ENCODE measurements around the gene PTGFR.

The PTGFR gene

GRCh38 chr1:78565393-78565792 is 74.6 kb downstream of the PTGFR start:
- Histone ChIP-seq H3K9me3 (ENCODE audit: control insufficient read depth in 5 of 5, low read length in 5 of 5) (no peaks in the 10 kb centered on the region), H3K9ac (ENCODE audit: low read length in 5 of 5) (no peak overlapping the region), H3K27me3 (ENCODE audit: control insufficient read depth in 5 of 5, insufficient read depth in 4 of 5, low read length in 5 of 5) (no peaks in the 10 kb centered on the region), H3K4me1 (ENCODE audit: control insufficient read depth in 5 of 5, insufficient read depth in 5 of 5, low read length in 5 of 5) (no peaks in the 10 kb centered on the region), H3K27ac (ENCODE audit: low read depth, low read length) (no peak overlapping the region), H3K36me3 (ENCODE audit: control insufficient read depth in 5 of 5, insufficient read depth in 5 of 5, low read length in 5 of 5) (no peaks in the 10 kb centered on the region), H3K4me3 (ENCODE audit: low read depth in 1 of 5, low read length in 5 of 5) (no peak overlapping the region)

- Histone ChIP-seq H3K4me1 (ENCODE audit: control insufficient read depth in 5 of 5, insufficient read depth in 5 of 5, low read length in 5 of 5) (no peaks in the 10 kb centered on the region), H3K36me3 (ENCODE audit: control insufficient read depth in 5 of 5, insufficient read depth in 5 of 5, low read length in 5 of 5) (no peaks in the 10 kb centered on the region), H3K9ac (ENCODE audit: low read length in 5 of 5) (no peak overlapping the region)
Measured at GRCh38 chr1:78570539-78570938, 79.8 kb downstream of the PTGFR start.

GRCh38 chr1:78577257-78578100 is 86.7 kb downstream of the PTGFR start:
- Histone ChIP-seq H3K36me3 (ENCODE audit: control insufficient read depth in 5 of 5, insufficient read depth in 5 of 5, low read length in 5 of 5) (no peaks in the 10 kb centered on the region), H3K4me3 (ENCODE audit: low read depth in 1 of 5, low read length in 5 of 5) (no peak overlapping the region), H3K9me3 (ENCODE audit: control insufficient read depth in 5 of 5, low read length in 5 of 5) (no peaks in the 10 kb centered on the region), H3K27me3 (ENCODE audit: control insufficient read depth in 5 of 5, insufficient read depth in 4 of 5, low read length in 5 of 5) (no peaks in the 10 kb centered on the region), H3K4me1 (ENCODE audit: control insufficient read depth in 5 of 5, insufficient read depth in 5 of 5, low read length in 5 of 5) (no peaks in the 10 kb centered on the region), H3K9ac (ENCODE audit: low read length in 5 of 5) (no peak overlapping the region), H3K27ac (ENCODE audit: low read depth, low read length) (no peak overlapping the region)

More at GRCh38 chr1:78570539-78570938, 79.8 kb downstream of the PTGFR start:
- Histone ChIP-seq H3K27me3 (ENCODE audit: control insufficient read depth in 5 of 5, insufficient read depth in 4 of 5, low read length in 5 of 5) (no peaks in the 10 kb centered on the region), H3K4me3 (ENCODE audit: low read depth in 1 of 5, low read length in 5 of 5) (no peak overlapping the region), H3K9me3 (ENCODE audit: control insufficient read depth in 5 of 5, low read length in 5 of 5) (no peaks in the 10 kb centered on the region), H3K27ac (ENCODE audit: low read depth, low read length) (no peak overlapping the region)

GRCh38 chr1:78586572-78586971 is 95.8 kb downstream of the PTGFR start:
- H3K4me3 ChIP-seq (ENCODE audit: low read depth in 1 of 5, low read length in 5 of 5): no peak overlapping the region
- no peaks in the 10 kb centered on the region for H3K9me3 ChIP-seq (ENCODE audit: control insufficient read depth in 5 of 5, low read length in 5 of 5)
- H3K9ac ChIP-seq (ENCODE audit: low read length in 5 of 5): no peak overlapping the region
- H3K4me1 ChIP-seq (ENCODE audit: control insufficient read depth in 5 of 5, insufficient read depth in 5 of 5, low read length in 5 of 5): no peaks in the 10 kb centered on the region
- H3K27ac ChIP-seq (ENCODE audit: low read depth, low read length): no peak overlapping the region
- no peaks in the 10 kb centered on the region for H3K27me3 ChIP-seq (ENCODE audit: control insufficient read depth in 5 of 5, insufficient read depth in 4 of 5, low read length in 5 of 5)
- no peaks in the 10 kb centered on the region for H3K36me3 ChIP-seq (ENCODE audit: control insufficient read depth in 5 of 5, insufficient read depth in 5 of 5, low read length in 5 of 5)

GRCh38 chr1:78587211-78587610 is 96.4 kb downstream of the PTGFR start:
- no peaks in the 10 kb centered on the region for H3K4me1 ChIP-seq (ENCODE audit: control insufficient read depth in 5 of 5, insufficient read depth in 5 of 5, low read length in 5 of 5)
- H3K9me3 ChIP-seq (ENCODE audit: control insufficient read depth in 5 of 5, low read length in 5 of 5): no peaks in the 10 kb centered on the region
- no peak overlapping the region for H3K27ac ChIP-seq (ENCODE audit: low read depth, low read length)
- H3K36me3 ChIP-seq (ENCODE audit: control insufficient read depth in 5 of 5, insufficient read depth in 5 of 5, low read length in 5 of 5): no peaks in the 10 kb centered on the region
- no peak overlapping the region for H3K9ac ChIP-seq (ENCODE audit: low read length in 5 of 5)
- H3K4me3 ChIP-seq (ENCODE audit: low read depth in 1 of 5, low read length in 5 of 5): no peak overlapping the region
- no peaks in the 10 kb centered on the region for H3K27me3 ChIP-seq (ENCODE audit: control insufficient read depth in 5 of 5, insufficient read depth in 4 of 5, low read length in 5 of 5)

Data from subcutaneous abdominal adipose tissue (tissue), 5 donors.